Activated naive CD4-positive, alpha-beta T cell treated with anti-CD3 and anti-CD28 coated beads, Interleukin-2, amount 10 ng/mL, durations not matched to agents 7 days and 5 days (primary cell): ENCODE results near the gene TMEM39A.

Experiments used
- CTCF ChIA-PET: fragments of 350-600 bp; sonication (Branson Sonifier 250); formaldehyde crosslinking; loops from one replicate; lab custom pipeline; 2021; ENCODE audit warnings: antibody characterized with exemption; lab: Charles Lee
- DNase-seq: peaks from one replicate; pipeline ENCODE4 v3.0.0-alpha.2; 2020
- H3K27ac Mint-ChIP-seq: one replicate; pipeline ENCODE4 v1.8.0; 2021; ENCODE audit warnings: mild to moderate bottlenecking, moderate library complexity, mixed read lengths
- H3K27me3 Mint-ChIP-seq: one replicate; pipeline ENCODE4 v1.8.0; 2021; ENCODE audit warnings: mild to moderate bottlenecking, mixed read lengths
- H3K36me3 Mint-ChIP-seq: one replicate; pipeline ENCODE4 v1.8.0; 2021; ENCODE audit warnings: mixed read lengths
- H3K4me1 Mint-ChIP-seq: one replicate; pipeline ENCODE4 v1.8.0; 2021; ENCODE audit warnings: mixed read lengths
- H3K4me3 Mint-ChIP-seq: one replicate; pipeline ENCODE4 v1.8.0; 2021; ENCODE audit warnings: mild to moderate bottlenecking, moderate library complexity, mixed read lengths
- H3K9me3 Mint-ChIP-seq: one replicate; pipeline ENCODE4 v1.8.0; 2021; ENCODE audit warnings: mixed read lengths

Gene TMEM39A, protein sequence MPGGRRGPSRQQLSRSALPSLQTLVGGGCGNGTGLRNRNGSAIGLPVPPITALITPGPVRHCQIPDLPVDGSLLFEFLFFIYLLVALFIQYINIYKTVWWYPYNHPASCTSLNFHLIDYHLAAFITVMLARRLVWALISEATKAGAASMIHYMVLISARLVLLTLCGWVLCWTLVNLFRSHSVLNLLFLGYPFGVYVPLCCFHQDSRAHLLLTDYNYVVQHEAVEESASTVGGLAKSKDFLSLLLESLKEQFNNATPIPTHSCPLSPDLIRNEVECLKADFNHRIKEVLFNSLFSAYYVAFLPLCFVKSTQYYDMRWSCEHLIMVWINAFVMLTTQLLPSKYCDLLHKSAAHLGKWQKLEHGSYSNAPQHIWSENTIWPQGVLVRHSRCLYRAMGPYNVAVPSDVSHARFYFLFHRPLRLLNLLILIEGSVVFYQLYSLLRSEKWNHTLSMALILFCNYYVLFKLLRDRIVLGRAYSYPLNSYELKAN

DNA sequence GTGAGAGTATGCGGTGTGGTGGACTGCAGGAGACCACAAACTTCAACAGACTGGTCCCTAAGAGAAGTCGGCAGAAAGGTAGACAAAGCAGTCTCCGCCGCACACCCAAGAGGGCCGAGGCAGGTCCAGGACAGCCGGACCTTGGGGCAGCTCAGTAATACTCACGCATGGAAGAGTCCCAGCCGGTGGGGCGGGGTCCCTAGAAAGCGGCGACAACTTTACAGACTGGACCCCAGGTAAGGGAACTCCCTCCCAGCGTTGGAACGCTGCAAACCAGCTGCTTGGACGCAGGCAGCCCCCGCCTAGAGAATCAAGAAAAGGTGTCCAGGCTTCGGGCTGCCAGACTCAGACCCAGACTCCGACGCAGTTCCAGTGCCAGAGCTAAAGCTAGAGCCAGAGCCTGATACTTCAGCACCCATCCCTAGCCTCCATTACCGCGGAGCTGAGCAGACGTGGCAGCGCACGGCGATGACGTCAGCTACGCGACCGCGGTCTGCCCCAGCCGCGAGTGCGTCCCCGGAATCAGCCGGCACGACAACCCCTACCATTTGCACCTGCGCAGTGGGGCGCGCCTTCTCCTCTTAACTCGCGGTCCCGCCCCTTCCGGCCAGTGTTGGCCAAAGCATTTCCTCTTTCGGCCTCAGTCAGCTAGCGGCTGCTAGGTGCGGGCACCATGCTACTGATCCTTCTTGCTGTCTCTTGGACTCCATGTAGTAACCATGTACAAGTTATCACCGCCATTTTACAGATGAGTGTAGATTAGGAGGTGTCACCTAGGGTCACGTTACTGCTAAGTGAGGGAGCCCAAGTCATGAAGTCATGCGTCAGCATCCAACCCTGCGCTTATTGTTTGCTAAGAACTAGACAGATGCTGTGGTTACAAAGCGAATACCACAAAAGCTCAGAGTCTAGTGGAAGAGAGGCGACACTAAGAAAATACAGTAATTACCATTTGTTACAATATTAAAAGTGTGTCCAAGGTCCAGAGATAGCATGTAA is at the start of gene TMEM39A:
TMEM39A (minus strand) TSS at position 445 of the 999 bp plus-strand sequence. CDS start 1,541 bp downstream, outside the sequence.
- no peaks in the 10 kb centered on the region for H3K9me3 Mint-ChIP-seq
- H3K4me1 Mint-ChIP-seq: peaks cover 42% of the 10 kb centered on the region
- peak within 1 kb of the TSS; percentile 97 for H3K4me3 Mint-ChIP-seq
- H3K36me3 Mint-ChIP-seq: peaks cover 32% of the 10 kb centered on the region
- DNase-seq: peak; percentile 99
- H3K27me3 Mint-ChIP-seq: peaks cover 4% of the 10 kb centered on the region
- H3K27ac Mint-ChIP-seq: peak within 1 kb of the TSS; percentile 92
- CTCF ChIA-PET: interaction anchor here (0.7 to 1.4 kb wide), 6 partner anchors 22 to 222 kb away, joined by 3 to 6 read pairs (median 4); partner anchors contain the start of genes B4GALT4, CD80 and TIMMDC1

DNA sequence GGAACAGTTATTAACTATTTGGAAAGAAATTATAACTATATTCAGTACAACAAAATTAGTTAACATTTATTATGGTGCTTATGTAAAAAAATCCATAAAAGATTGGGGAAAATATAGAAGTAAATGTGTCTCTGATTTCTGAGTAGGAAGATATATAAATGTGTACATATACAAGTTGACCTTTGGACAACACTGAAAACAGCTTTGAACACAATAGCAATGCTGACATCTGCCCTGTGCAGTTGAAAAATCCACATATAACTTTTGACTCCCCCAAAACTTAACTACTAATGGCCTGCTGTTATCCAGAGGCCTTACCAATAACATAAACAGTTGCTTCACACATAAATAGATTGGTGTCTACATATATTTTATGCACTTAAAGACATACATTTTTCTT is 47.3 kb upstream of the TMEM39A start:
- CTCF ChIA-PET: no interaction called here
- Mint-ChIP-seq H3K4me1 (peaks cover 36% of the 10 kb centered on the region), H3K4me3 (no peak overlapping the region), H3K9me3 (no peaks in the 10 kb centered on the region), H3K27me3 (no peaks in the 10 kb centered on the region), H3K27ac (no peak overlapping the region), H3K36me3 (peaks cover 55% of the 10 kb centered on the region)
- DNase-seq: no peak

DNA sequence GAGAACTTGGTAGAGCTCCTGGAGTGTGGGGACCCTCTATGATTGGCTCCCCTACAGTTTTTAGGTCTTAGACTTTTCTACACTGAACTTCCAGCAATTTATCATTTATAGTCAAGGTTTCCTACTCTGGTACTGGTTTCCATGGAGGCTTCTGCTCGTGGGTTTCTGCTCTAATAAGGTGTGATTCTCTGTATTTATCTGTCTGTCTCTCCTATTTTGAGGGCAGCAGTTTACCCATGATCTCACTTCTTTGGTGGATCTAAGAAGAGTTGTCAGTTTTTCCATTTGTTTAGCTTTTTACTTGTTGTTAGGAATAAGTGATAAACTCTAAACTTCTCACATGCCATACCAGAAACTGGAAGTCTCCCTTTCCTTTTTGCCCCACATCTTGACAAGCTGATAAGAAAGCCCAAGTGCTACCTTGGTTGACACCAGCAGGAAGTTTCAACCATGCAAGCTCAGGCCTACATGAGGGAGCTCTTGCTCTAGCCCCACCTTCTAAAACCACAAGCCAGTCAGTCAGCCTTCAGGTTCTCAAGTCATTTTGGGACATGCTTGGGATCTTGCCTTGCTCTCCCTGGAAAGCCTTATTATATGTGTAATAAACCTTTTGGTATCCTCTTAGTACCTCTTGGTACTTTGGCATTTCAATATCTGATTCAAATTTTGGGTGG is 44.9 kb upstream of the TMEM39A start:
- Mint-ChIP-seq H3K4me1 (peaks cover 42% of the 10 kb centered on the region), H3K27me3 (no peaks in the 10 kb centered on the region), H3K27ac (peak overlapping the region; percentile 79), H3K9me3 (no peaks in the 10 kb centered on the region), H3K36me3 (peaks cover 58% of the 10 kb centered on the region), H3K4me3 (no peak overlapping the region)
- peak; percentile 43 for DNase-seq
- CTCF ChIA-PET: interaction anchor here (0.8 to 1.3 kb wide), 2 partner anchors 10 to 267 kb away, joined by 3 read pairs; no protein-coding TSS in a partner anchor

DNA sequence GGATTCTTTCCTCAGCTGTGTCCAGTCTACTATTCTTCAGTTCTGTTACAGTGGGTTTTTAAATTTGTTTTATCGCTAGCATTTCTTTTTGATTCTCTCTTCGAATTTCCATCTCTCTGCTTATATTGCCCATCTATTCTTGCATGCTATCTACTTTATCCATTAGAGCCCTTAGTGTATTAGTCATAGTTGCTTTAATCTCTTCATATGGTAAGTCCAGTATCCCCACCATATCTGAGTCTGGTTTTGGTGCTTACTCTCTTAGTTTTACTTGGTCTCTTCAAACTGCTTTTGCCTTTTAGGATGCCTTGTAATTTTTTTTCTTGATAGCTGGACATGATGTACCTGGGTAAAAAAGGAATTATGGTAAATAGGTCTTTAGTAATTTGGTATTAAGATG is 44.0 kb upstream of the TMEM39A start:
- Mint-ChIP-seq H3K36me3 (peaks cover 54% of the 10 kb centered on the region), H3K9me3 (no peaks in the 10 kb centered on the region), H3K4me3 (peak overlapping the region; percentile 24), H3K27ac (peak overlapping the region; percentile 87), H3K27me3 (no peaks in the 10 kb centered on the region), H3K4me1 (peaks cover 42% of the 10 kb centered on the region)
- no peak for DNase-seq
- CTCF ChIA-PET: interaction anchor here (0.8 to 1.3 kb wide), 2 partner anchors 126 to 266 kb away, joined by 3 read pairs; no protein-coding TSS in a partner anchor

DNA sequence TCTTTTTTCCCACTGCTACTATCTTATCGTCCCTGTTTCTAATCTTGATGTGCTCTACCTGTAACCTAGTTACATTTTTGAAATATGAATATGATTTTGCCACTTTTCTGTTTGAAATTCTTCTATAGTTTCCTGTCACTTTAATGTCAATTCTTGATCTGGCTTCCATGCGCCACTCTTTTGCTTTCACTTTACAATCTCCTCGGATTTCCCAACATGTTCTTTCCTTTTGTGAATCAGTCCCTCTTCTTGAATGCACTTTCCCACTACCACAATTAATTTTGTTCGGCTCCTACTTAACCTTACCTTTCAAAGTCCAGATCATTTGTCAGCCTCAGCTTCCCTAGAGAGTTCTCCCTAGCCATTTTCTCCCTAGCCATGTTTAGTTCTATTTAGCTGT is 43.2 kb upstream of the TMEM39A start:
- CTCF ChIA-PET: interaction anchor here (0.8 kb wide), 1 partner anchor 125 kb away, joined by 3 read pairs; no protein-coding TSS in a partner anchor
- H3K4me1 Mint-ChIP-seq: peaks cover 44% of the 10 kb centered on the region
- H3K4me3 Mint-ChIP-seq: peak overlapping the region; percentile 73
- H3K27me3 Mint-ChIP-seq: no peaks in the 10 kb centered on the region
- no peaks in the 10 kb centered on the region for H3K9me3 Mint-ChIP-seq
- peaks cover 55% of the 10 kb centered on the region for H3K36me3 Mint-ChIP-seq
- DNase-seq: no peak
- peak overlapping the region; percentile 87 for H3K27ac Mint-ChIP-seq

DNA sequence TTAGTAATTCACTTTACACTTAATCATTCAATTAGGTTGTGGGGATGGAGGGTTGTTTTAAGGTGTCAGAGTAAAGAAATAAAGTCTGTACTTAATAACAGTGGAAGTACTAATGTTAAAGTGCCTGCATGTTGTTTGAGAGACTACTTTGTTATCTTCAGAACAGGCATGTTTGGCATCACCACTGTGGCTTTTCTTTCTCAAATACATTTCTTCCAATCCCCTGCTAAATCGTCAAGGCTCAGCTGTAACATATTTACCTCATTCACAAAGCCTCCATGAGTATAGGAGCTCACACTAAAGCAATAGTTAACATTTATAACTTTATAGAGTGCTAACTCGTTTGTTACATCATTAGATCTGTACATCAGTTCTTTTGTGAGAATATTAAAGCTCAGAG is 37.5 kb upstream of the TMEM39A start:
- Mint-ChIP-seq H3K9me3 (no peaks in the 10 kb centered on the region), H3K36me3 (peaks cover 32% of the 10 kb centered on the region), H3K4me3 (no peak overlapping the region), H3K27ac (peak overlapping the region; percentile 49), H3K27me3 (no peaks in the 10 kb centered on the region), H3K4me1 (peaks cover 47% of the 10 kb centered on the region)
- no peak for DNase-seq
- CTCF ChIA-PET: no interaction called here

DNA sequence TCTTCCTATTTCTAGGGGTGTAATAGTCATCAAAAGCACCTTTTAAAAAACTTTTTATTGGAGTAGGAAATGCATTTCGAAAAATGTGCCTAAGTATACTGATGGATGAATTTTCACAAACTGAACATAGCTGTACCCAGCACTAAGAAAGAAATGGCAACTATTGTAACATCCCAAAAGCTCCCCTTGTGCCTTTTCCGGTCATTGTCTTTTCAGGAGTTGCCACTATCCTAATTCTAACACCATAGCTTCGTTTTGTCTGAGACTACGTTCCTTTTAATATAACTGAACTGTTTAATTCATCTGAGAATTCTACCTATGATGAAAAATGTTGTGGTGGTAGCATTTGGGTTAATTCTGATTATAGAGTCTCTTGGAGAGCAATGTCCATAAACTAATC is 36.9 kb upstream of the TMEM39A start:
- Mint-ChIP-seq H3K4me1 (peaks cover 44% of the 10 kb centered on the region), H3K36me3 (peaks cover 26% of the 10 kb centered on the region), H3K4me3 (peak overlapping the region; percentile 99), H3K27ac (no peak overlapping the region), H3K27me3 (no peaks in the 10 kb centered on the region), H3K9me3 (no peaks in the 10 kb centered on the region)
- no peak for DNase-seq
- CTCF ChIA-PET: interaction anchor here (1.2 kb wide), 1 partner anchor 59 kb away, joined by 4 read pairs; the partner anchor contains the start of gene CD80

DNA sequence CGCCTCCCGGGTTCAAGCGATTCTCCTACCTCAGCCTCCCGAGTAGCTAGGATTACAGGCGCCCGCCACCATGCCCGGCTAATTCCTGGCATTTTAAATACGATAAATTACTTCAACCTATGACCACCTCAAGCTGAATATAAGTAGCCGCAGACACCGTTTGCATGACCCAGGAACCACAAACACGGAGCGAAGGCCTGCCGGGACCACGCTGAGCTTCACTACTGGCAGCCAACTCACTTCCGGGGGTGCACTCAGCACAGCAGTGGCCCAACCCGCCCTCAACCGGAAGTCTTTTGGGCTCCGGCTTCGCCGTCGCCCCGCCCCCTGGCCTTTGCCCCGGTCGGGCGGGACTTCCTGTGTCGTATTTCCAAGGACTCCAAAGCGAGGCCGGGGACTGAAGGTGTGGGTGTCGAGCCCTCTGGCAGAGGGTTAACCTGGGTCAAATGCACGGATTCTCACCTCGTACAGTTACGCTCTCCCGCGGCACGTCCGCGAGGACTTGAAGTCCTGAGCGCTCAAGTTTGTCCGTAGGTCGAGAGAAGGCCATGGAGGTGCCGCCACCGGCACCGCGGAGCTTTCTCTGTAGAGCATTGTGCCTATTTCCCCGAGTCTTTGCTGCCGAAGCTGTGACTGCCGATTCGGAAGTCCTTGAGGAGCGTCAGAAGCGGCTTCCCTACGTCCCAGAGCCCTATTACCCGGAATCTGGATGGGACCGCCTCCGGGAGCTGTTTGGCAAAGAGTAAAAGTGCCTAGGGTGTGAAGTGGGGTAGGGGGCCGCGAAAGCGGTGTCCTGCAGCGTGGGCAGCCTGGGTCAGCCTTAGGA is 35.0 kb upstream of the TMEM39A start, which contains the start of gene TIMMDC1:
TIMMDC1 (plus strand) TSS at position 362 of the 826 bp plus-strand sequence; CDS start at position 549, 187 bp downstream.
- CTCF ChIA-PET: interaction anchor here (0.9 to 1.2 kb wide), 4 partner anchors 29 to 182 kb away, joined by 3 to 6 read pairs (median 3); partner anchors contain the start of gene TMEM39A
- Mint-ChIP-seq H3K4me3 (peak within 1 kb of the TSS; percentile 99), H3K9me3 (no peaks in the 10 kb centered on the region), H3K27me3 (no peaks in the 10 kb centered on the region), H3K4me1 (peaks cover 39% of the 10 kb centered on the region), H3K36me3 (peaks cover 21% of the 10 kb centered on the region), H3K27ac (peak within 1 kb of the TSS; percentile 94)
- peak; percentile 98 for DNase-seq

DNA sequence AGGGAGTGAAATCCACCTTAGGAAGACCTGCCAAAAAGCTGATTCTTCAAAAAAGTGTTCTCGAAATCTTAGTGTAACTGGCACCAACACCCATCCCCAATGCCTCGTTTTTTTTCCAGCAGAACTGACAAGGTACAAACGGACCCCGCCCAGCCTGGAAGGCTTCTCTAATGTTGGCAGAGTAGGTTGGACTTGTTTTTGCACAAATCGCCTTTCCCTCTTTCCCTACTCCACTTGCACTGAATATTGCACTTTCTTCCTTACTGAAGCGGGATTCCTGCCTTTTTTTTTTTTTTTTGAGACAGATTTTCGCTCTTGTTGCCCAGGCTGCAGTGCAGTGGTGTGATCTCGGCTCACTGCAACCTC is 34.4 kb upstream of the TMEM39A start:
- H3K27ac Mint-ChIP-seq: peak overlapping the region; percentile 94
- peaks cover 25% of the 10 kb centered on the region for H3K36me3 Mint-ChIP-seq

DNA sequence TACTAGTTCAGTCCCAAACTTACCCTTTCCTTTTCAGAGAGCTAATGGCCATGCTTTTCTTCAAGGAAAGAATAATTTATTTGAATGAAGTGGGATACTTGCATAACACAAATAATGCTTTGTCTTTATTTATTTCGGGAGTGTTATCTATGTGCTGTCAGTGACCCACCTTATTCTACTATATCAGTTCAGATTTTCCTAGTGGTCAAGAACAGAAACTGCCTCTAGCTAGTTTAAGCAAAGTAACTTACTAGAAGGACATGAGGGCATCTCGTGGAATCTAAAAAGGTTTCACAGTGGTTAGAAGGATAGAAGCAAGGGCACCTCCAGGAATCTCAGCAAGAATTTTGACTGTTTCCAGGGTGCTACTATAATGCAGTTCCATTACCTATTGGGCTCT is 31.2 kb upstream of the TMEM39A start:
- DNase-seq: no peak
- Mint-ChIP-seq H3K4me1 (peaks cover 21% of the 10 kb centered on the region), H3K27me3 (no peaks in the 10 kb centered on the region), H3K27ac (no peak overlapping the region), H3K9me3 (no peaks in the 10 kb centered on the region), H3K4me3 (no peak overlapping the region), H3K36me3 (peaks cover 33% of the 10 kb centered on the region)
- CTCF ChIA-PET: interaction anchor here (1.2 kb wide), 1 partner anchor 93 kb away, joined by 3 read pairs; no protein-coding TSS in a partner anchor

More for the DNA sequence above, 34.4 kb upstream of the TMEM39A start:
- peaks cover 39% of the 10 kb centered on the region for H3K4me1 Mint-ChIP-seq
- H3K4me3 Mint-ChIP-seq: peak overlapping the region; percentile 99
- no peaks in the 10 kb centered on the region for H3K27me3 Mint-ChIP-seq
- peak; percentile 27 for DNase-seq
- no peaks in the 10 kb centered on the region for H3K9me3 Mint-ChIP-seq
- CTCF ChIA-PET: interaction anchor here (0.9 to 1.2 kb wide), 3 partner anchors 28 to 34 kb away, joined by 3 to 6 read pairs (median 3); partner anchors contain the start of gene TMEM39A

DNA sequence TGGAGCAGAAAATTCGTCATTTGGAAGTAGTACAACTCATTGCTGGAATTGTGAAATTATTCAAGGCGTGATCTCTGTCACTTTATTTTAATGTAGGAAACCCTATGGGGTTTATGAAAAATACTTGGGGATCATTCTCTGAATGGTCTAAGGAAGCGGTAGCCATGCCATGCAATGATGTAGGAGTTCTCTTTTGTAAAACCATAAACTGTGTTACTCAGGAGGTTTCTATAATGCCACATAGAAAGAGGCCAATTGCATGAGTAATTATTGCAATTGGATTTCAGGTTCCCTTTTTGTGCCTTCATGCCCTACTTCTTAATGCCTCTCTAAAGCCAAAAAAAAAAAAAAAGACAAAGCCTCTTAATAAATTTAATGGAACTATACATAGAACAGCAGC is 29.4 kb upstream of the TMEM39A start:
- H3K27ac Mint-ChIP-seq: no peak overlapping the region
- no peak for DNase-seq
- no peaks in the 10 kb centered on the region for H3K27me3 Mint-ChIP-seq

DNA sequence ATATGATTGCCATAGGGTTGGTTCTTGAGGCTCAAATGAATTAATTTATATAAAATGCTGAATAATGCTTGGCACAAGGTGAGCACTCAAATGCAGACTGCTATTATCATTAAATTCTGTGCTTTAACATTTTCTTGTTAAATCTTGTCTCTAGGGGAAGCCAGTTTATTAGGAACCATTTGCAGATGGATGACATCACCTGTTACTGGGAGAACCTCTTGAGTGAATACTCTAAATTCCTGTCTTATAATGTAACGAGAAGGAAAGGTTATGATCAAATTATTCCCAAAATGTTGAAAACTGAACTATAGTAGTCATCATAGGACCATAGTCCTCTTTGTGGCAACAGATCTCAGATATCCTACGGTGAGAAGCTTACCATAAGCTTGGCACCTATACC is 28.7 kb upstream of the TMEM39A start:
- peaks cover 36% of the 10 kb centered on the region for H3K36me3 Mint-ChIP-seq
- peaks cover 7% of the 10 kb centered on the region for H3K4me1 Mint-ChIP-seq
- H3K27ac Mint-ChIP-seq: no peak overlapping the region
- no peaks in the 10 kb centered on the region for H3K9me3 Mint-ChIP-seq
- CTCF ChIA-PET: no interaction called here
- H3K4me3 Mint-ChIP-seq: no peak overlapping the region
- no peaks in the 10 kb centered on the region for H3K27me3 Mint-ChIP-seq
- DNase-seq: no peak

More for the DNA sequence above, 29.4 kb upstream of the TMEM39A start:
- Mint-ChIP-seq H3K36me3 (peaks cover 35% of the 10 kb centered on the region), H3K4me1 (peaks cover 14% of the 10 kb centered on the region), H3K4me3 (no peak overlapping the region), H3K9me3 (no peaks in the 10 kb centered on the region)
- CTCF ChIA-PET: no interaction called here
